ENCODE results near the gene RPGRIP1L. TPM values are rescaled to one million over a fixed set of nuclear protein-coding genes. Genes with fewer than 3 reads are reported as not detected.

The RPGRIP1L gene
- total RNA-seq, 1 experiment from 2014 or later, result 10.3 TPM

GRCh38 chr16:53737552-53737951 lies 33.9 kb upstream of the RPGRIP1L start:
- BruUV-seq (replicated peaks), result no TSS peak
- H3K9me2 ChIP-seq (ENCODE audit: insufficient read depth), result no peaks in the 10 kb centered on the region
- RAD21 ChIA-PET (ENCODE audit: low non-redundant PET in 1 of 2, low total read pairs in 2 of 2, uncharacterized antibody in 2 of 2, unreplicated experiment in 2 of 2), result no interaction called here
- peaks cover 0 to 2% of the 10 kb centered on the region in 2 experiments; a peak in 1 of 4 replicates for H3K4me1 ChIP-seq (ENCODE audit: control insufficient read depth in 1 of 2, insufficient read depth in 2 of 2, low read length in 2 of 2)
- no peaks in the 10 kb centered on the region for H3K9me3 ChIP-seq (ENCODE audit: control insufficient read depth in 1 of 2, insufficient read depth in 1 of 2, low read depth in 1 of 2, low read length in 2 of 2)
- no peaks in the 10 kb centered on the region for H4K20me1 ChIP-seq (ENCODE audit: insufficient read depth)
- H3K36me3 ChIP-seq (ENCODE audit: control insufficient read depth in 1 of 2, insufficient read depth in 2 of 2, low read length in 2 of 2), result no peaks in the 10 kb centered on the region
- DNase-seq (ENCODE audit: low read depth, low spot score) (no peak), ATAC-seq (no peak)
- H3K27me3 ChIP-seq (ENCODE audit: insufficient read depth, low read length), result no peaks in the 10 kb centered on the region
- TF ChIP-seq SRF (IDR thresholded peaks at IDR 0.05; ENCODE audit: low read depth) (no peak), POLR2AphosphoS5 (IDR thresholded peaks at IDR 0.05; ENCODE audit: low read depth, low read length) (no peak), TCF7L2 (IDR thresholded peaks at IDR 0.05; ENCODE audit: borderline replicate concordance, extremely low read depth, insufficient read depth, insufficient read length) (no peak)
- no peak overlapping the region for H3K4me2 ChIP-seq (ENCODE audit: low read length)
- POLR2A ChIA-PET, result no interaction called here
- intact Hi-C loops (cut with micrococcal nuclease), result no loop called here
- H3K4me3 ChIP-seq (replicated peaks in 1 of 2; ENCODE audit: low read depth in 1 of 2, low read length in 2 of 2), result no peak overlapping the region
- peaks cover 22% of the 10 kb centered on the region for H3K79me2 ChIP-seq (ENCODE audit: insufficient read depth, low read length)
- CTCF ChIA-PET, result no interaction called here
- H3K9ac ChIP-seq (ENCODE audit: low read length), result no peak overlapping the region
- H2AFZ ChIP-seq (ENCODE audit: low read depth, low read length, poor library complexity, severe bottlenecking), result no peak overlapping the region
- H3K27ac ChIP-seq (ENCODE audit: low read depth, low read length), result no peak overlapping the region

- ATAC-seq, result no peak
- no peak overlapping the region for H3K9ac ChIP-seq (ENCODE audit: low read length)
- CTCF ChIA-PET, result interaction anchor here (2.3 kb wide), 1 partner anchor 8 kb away, joined by 6 read pairs; no protein-coding TSS in a partner anchor
- H3K27ac ChIP-seq (ENCODE audit: low read depth, low read length), result no peak overlapping the region
- intact Hi-C loops (cut with micrococcal nuclease), result no loop called here
- no peaks in the 10 kb centered on the region for H3K36me3 ChIP-seq (ENCODE audit: control insufficient read depth in 1 of 2, insufficient read depth in 2 of 2, low read length in 2 of 2)
- peaks cover 22% of the 10 kb centered on the region for H3K79me2 ChIP-seq (ENCODE audit: insufficient read depth, low read length)
- no peaks in the 10 kb centered on the region for H4K20me1 ChIP-seq (ENCODE audit: insufficient read depth)
- POLR2A ChIA-PET, result no interaction called here
- H3K9me3 ChIP-seq (ENCODE audit: control insufficient read depth in 1 of 2, insufficient read depth in 1 of 2, low read depth in 1 of 2, low read length in 2 of 2), result no peaks in the 10 kb centered on the region
- no peak overlapping the region for H3K4me3 ChIP-seq (replicated peaks in 1 of 2; ENCODE audit: low read depth in 1 of 2, low read length in 2 of 2)
- H2AFZ ChIP-seq (ENCODE audit: low read depth, low read length, poor library complexity, severe bottlenecking), result no peak overlapping the region
- no peaks in the 10 kb centered on the region for H3K9me2 ChIP-seq (ENCODE audit: insufficient read depth)
- TF ChIP-seq CEBPB (IDR thresholded peaks at IDR 0.05; ENCODE audit: low read depth) (no peak), YY1 (IDR thresholded peaks at IDR 0.05; ENCODE audit: extremely low read depth, insufficient replicate concordance, low read depth, low read length) (no peak), CTCF (IDR thresholded peaks at IDR 0.05 in 2 of 3, conservative IDR thresholded peaks at IDR 0.05 in 1 of 3; ENCODE audit: borderline replicate concordance in 1 of 3, insufficient read depth in 1 of 3, low read depth in 2 of 3, low read length in 2 of 3) (no peak), POLR2AphosphoS5 (IDR thresholded peaks at IDR 0.05; ENCODE audit: low read depth, low read length) (no peak), ZBTB33 (IDR thresholded peaks at IDR 0.05; ENCODE audit: extremely low read depth, insufficient replicate concordance, low read length) (no peak), MAX (IDR thresholded peaks at IDR 0.05) (no peak)
- H3K4me2 ChIP-seq (ENCODE audit: low read length), result no peak overlapping the region
- H3K4me1 ChIP-seq (ENCODE audit: control insufficient read depth in 1 of 2, insufficient read depth in 2 of 2, low read length in 2 of 2), result no peaks in the 10 kb centered on the region; a peak in 1 of 4 replicates
- RAD21 ChIA-PET (ENCODE audit: low non-redundant PET in 1 of 2, low total read pairs in 2 of 2, uncharacterized antibody in 2 of 2, unreplicated experiment in 2 of 2), result no interaction called here
- no peak for DNase-seq (ENCODE audit: low read depth, low spot score)
- H3K27me3 ChIP-seq (ENCODE audit: insufficient read depth, low read length), result no peaks in the 10 kb centered on the region
- no TSS peak for BruUV-seq (replicated peaks)
Measured at GRCh38 chr16:53736297-53736696, 32.6 kb upstream of the RPGRIP1L start.

Measured in HCT116 (cell line).